HG03442 (cell line): ENCODE data around the gene FGGY.
A peak's percentile ranks its signal among the peaks of the same experiment; 100 is the strongest.
"Not testable (repeated sequence)": the region's sequence is repeated elsewhere in the genome, so short reads cannot be mapped to it uniquely, and the experiment has no call there.

Experiments
- ATAC-seq: cut with Tn5 transposase; IDR thresholded peaks from one replicate; pipeline ENCODE4 v1.9.1; 2021; ENCODE audit warnings: mild to moderate bottlenecking, moderate library complexity; ENCODE audit not compliant: unreplicated experiment

The FGGY gene

DNA sequence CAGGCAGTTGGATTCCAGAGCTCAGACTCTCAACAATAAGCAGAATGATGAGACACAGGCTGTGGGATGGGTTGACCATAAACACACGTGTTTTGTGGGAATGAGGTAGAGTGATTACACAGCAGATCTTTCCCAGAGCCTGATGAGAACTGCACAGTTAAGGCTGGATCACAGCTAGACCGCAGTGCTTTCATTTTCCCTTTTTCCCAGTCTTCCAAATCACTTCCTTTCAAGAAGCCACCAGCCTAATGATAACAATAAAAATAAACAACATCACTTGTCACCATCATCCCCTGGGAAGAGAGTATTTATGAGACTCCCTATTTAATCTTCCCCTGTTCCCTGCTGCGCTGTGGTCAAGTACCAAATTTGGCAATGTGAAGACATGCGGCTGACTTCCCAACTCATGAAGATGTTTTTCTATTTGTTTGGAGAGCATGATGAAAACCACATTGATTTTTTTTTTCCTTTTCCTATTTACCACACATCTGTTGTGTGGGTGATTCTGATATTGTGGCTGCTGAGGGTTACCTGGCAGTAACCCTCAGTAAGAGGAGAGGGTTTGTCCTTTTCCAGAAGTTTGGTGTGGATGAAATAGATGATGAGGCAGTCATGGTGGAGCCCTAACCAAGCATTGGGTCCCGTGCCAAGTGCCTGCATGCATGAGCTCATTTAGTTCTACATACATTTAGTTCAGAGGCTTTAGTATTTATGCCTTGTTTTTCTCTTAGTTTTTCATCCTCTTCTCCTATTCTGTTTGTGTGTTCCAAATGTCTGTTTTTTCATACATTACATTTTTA, 268.9 kb downstream of the FGGY start:
- no peak for ATAC-seq

DNA sequence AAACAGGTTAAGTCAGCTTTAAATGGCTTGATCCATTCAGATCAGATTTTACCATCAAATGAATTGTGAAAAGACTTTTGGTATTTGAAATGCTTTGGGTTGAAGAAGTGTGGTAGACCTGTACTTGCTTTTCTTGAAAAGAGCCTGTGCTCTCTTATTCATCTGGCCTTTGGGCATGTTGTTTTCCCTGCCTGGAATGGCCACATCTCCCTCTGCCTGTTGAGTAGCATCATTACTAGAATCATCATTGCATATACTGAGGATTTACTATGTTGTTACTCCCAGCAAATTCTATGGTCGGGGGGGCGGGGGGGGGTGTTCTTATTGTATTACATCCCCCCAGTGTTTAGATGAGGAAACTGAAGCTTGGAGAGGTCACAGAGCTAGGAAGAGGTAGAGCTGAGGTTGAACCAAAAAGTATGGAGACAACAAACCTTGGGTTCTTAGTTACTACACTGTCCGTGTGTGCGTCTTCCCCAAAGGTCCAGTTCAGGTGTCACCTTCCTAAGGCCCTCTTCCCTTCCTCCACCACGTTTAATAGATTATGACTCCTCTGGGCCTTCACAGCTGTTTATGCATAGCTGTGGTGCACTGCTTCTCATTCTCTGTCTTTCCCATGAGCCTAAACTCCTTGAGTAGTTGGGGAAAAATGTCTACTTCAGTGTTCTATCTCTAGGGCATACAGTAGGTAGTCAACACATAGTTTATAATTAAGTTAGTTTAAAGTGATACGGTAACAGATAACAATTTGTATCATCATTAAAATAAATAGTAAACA, 271.5 kb downstream of the FGGY start:
- no peak for ATAC-seq

DNA sequence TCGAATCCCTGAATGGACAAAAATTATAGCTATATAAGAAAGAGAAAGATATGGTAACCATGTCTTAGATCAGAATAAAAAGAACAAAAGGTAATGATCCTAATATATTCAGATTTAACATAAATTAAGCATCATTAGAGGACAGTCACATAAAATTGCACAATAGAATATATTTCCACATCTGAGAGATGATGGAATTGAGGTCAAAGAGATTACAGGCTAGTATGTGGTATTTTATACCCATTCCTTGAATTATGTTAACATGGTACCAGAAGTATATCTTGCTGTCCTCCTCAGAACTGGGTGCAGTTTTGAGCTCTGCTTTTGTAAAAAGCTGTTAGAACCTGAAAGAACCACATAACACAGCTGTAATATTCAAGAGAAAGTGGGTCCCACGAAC, 272.3 kb downstream of the FGGY start:
- no peak for ATAC-seq

DNA sequence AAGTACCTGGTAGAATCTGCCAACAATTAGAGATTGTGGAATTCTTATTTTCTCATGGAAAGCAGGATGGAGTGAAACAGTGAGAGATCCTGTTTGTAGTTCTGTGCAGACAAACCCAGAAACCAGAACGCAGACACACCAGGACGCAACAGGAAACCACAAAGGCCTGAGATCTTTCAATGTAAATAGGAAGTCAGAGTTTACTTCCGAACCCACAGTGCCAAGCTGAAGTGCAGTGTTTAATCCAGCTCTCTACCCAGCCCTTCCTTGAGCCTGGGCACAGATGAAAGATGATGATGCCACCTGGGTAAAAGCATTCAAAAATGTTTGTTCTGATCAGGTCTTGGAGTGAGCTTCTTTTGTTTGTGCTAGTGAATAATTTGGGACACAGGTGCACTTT, 273.6 kb downstream of the FGGY start:
- ATAC-seq = peak; percentile 67

DNA sequence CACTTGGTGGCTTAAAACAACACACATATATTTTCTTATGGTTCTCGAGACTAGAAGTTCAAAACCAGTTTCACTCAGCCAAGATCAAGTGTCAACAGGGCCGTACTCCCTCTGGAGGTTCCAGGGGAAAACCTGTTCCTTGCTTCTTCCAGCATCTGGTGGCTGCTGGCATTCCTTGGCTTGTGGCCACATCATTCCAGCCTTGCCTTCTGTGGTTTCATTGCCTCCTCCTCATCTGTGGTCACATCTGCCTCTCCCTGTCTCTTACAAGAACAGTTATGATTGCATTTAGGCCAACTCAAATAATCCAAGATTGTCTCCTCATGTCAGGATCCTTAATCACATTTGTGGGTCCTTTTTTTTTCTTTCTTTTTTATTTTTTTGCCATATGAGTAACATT, 277.2 kb downstream of the FGGY start:
- ATAC-seq = no peak

DNA sequence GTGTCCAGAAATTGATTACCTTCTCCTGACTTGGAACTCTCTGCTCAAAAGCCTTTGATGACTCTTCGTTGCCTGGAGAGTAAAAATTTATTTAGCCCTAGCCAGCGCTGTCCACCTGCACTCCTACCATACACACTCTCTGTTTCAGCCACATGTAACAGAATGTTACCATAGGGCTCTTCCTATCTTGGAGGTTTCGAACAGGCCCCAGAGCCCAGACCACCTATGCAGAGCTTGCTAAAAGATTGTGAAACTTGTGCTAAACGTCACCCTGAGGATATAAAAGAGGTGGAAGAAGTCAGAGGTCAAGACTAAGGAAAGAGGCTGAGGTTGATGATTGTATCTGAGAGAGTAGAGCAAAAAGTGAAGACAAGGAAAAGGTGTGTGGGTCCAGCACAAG, 280.9 kb downstream of the FGGY start:
- no peak for ATAC-seq

DNA sequence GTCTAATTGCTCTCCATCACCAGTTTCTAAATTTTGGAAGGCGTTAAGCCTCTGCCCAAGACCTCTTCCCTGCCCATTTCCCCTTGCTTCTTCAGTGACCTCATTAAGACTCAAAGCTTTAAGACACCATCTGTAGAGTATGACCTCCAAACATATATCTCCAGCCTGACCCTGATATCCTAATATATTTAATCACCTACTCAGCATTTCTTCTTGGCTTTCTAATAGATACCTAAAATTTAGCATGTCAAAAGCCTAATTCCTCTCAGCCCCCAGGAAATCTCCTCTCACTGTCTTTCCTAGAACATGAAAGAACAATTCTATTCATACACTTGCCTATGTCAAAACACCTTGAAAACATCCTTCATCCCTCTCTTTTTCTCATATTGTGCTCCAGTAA, 282.3 kb downstream of the FGGY start:
- ATAC-seq = no peak

DNA sequence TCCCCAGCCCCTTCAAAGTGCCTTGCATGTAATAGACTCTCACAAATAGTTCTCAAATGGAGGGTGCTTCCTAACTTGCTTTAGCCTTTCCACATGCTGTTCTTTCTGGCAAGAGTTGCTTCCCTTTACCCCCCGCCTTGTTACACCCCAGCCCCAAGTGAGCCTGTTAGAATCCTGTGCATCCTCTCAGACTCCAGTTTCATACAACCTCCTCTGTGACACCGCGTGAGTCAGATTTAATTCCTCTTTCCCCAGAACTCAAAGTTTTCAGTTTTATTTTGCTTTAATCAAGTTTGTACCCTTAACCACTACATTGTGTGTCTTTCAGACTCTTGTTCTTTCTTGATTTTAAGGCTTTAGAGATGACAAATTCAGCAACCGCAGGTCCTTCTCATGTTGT, 283.4 kb downstream of the FGGY start:
- ATAC-seq = no peak

GRCh38 chr1:59592410-59592809, 295.5 kb downstream of the FGGY start:
- ATAC-seq = not testable (repeated sequence)

DNA sequence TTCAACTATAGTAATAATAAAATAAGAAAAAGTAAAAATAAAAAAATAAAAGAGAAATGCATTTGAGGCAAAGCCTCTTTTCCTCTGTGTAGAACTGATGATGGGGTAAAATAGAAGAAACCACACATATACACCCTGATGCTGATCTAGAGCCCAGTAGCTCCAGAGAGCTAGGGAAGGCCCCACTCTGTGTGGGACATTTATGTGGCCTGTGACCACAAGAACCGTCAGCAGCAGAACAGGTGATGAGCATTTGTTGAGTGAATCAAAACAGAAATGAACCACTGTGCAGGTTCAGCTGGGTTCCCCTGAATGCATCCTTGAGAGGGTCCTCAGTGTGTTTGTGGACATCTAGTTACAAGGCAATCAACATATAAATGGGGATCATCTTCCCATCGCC, 296.0 kb downstream of the FGGY start:
- no peak for ATAC-seq

DNA sequence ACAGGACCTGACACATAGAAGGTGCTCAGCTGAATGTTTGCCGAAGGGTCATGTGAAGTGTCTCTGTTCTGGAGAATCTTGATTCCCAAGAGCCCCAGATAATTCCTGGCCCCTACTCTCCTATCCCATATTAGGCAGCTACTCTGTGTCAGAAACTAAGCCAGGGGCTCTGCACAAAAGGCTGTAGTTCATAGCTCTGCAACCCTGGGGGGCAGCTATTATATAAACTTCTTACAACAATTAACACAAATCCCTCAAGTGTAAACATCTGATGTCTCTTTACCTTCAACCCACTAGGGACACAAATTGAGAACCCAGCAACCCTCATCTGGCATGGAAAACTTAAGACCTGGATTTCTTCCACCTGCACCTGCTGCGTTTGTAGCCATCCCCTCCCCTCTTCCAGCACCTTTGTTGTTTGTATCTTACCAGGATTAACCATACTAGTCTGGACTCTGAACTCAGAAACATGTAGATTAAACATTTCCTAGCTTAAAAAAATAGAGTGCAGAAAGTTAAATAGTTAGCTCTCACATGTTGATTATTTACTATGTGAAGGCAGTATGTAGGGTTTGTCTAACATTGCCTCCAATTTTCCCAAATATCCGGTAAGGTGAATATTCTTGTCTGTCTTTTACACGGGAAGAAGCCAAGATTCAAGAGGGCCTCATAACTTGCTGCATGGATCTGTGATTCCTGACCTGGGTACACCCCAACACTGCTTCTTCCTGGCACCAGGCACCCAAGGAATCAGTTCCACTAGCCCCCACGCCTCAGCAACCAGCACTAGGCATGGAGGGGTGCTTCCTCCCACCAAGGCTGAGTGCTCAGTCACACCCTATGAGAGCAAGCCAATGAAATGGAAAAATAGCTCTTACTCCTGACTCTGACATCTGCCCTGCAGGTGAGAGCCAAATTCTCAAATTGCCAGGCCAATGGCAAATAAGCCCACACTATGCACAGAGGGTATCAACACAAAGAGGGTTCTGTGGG, 297.2 kb downstream of the FGGY start:
- ATAC-seq = no peak

DNA sequence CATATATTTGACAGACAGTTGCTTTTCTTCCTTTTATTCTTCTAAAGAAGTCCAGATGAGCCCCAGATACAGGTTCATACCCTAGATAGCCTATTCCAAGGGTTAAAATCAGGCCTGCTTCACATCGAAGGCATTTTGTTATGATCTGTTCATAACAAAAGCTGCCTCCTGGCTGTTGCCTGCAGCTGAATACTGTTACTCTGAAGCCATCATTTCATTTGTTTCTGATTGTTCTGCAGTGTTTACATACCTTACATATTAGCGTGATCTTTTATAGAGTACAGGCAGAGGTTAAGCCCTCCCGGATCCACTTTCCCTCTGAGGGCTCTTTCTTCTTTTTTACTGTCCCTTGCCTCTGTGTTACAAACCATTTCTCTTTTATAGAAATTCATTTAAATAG, 298.9 kb downstream of the FGGY start:
- no peak for ATAC-seq

DNA sequence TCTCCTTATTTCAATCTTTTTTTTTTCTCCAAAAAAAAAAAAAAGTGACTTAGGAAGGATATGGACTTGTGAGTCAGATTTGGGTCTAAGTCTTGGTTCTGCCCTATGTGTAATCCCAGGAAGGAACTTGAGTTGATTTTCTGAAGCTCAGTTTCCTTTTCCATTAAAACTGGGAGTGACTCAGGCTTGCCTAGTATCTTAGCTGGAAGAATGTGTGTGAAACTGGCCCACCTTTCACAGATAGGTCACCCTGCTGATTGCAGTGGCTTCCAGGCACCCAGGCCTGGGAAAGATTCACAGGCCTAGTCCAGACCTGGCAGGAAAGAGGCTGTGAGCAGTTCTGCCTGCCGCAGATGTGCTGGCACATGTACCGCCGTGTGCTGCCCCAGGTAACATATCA, 299.5 kb downstream of the FGGY start:
- no peak for ATAC-seq

DNA sequence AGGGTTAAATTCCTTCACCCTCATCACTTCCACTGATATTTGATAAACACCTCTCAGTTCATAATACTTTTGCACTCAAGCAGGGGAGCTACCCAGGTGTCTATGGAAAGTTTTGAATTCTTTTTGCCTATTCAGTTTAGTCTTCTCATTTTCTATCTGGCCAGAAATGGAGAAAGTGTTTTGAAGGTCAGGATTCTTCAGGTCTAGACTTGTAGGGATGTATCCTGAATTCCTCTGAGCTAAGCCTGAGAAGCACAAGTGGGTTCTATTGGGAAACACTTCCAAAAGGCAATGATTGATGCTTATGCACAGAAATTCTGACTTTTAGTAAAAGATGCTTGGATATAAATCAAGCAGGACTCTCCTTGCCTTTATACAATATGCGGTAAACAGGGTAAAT, 300.1 kb downstream of the FGGY start:
- ATAC-seq = no peak

- ATAC-seq = no peak
Observed at GRCh38 chr1:59597420-59598119, 300.7 kb downstream of the FGGY start.

- ATAC-seq = no peak
Observed at GRCh38 chr1:59598120-59598440, 301.2 kb downstream of the FGGY start.

DNA sequence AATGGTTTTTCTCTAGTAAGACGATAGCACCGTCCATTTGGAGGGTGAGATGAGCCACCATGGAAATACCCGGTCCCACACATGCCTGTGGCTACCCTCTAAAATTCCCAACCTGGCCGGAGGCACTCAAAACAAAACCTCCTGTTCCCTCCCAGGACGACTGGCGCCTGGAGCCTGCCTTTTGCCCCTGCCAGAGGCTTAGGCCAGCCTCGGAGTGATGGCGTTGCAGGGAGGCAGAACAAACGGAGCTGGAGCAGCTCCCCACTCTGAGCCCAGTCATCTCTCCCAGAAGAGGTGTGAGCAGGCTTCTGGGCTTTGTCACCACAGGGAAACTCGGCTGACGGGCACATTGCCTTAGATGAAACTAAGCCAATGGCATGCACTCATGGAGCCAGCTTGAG, 304.1 kb downstream of the FGGY start:
- ATAC-seq = no peak

DNA sequence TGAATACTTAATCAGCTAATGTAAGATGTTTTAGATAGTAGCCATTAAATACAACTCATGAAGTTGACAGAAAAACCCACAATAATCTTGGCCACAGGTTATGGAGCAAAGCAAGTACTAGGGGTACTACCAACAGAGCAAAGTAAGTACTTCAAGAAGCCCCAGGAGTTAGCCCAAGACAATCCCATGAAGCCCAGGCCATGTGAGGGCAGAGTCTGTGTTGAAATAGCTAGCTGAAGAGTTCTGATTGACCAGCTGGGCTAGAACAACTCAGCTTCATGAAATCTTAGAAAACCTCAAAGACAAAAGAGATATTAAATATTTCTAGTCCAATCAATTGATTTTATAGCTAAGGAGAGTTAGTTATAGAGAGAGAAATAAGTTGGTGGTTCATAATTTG, 304.9 kb downstream of the FGGY start:
- ATAC-seq = no peak

DNA sequence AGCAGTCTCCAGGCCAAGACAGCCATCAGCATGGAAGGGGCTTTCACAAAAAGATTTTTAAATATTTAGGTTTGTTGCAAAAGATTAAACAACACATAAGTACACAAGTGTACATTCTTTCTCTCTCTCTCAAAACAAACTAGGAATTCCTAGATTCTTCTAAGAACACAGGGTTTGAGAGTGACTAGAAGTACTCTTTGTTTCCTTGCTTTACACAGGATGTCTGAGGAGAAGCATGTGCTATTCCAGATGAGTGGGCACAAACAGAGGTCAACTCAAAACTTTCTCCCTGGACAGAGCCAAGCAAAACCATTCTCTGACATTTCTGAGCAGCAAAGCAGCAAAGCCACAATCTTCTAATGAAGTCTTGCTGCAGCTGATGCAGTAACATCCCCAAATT, 307.3 kb downstream of the FGGY start:
- ATAC-seq = no peak

DNA sequence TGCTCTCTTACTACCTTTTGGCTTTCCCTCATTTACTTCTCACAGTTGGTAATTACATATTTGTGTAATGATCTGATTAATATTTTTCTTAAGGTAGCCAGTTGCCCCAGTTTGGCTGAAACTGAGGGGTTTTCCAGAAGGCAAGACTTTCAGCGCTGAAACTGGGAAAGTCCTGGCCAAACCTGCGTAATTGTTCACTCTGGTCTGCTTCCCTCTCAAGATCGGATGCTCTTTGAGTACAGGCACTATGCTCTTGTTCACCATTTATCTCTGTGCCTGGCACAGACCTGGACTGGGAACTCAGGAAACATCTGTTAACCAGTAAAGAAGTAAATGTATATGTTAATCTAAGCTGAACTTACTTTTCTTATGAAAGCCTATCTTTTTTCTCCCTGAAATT, 308.3 kb downstream of the FGGY start:
- no peak for ATAC-seq

DNA sequence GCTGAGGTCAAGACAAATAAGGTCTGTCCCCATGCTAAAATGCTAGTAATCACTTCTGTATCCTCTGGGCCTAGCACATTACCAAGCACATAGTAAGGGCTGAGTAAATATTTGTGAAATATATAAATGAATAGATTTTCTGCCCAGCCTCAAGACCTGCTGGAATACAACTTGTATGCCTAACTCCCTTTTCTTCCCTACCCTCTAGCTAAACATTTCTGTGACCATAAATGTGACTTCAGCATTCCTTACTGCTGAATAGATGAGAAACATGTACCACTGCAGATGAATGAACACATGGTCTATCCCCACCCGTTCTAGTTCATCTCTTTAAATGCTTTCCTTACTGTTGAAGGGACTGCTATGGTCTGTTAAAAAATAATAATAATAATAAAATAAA, 308.9 kb downstream of the FGGY start:
- no peak for ATAC-seq
